ENCODE data around the gene SUB1.
"Not testable (repeated sequence)": the region's sequence is repeated elsewhere in the genome, so short reads cannot be mapped to it uniquely, and the experiment has no call there.

The SUB1 gene

GRCh38 chr5:32572778-32573480, 12.4 kb upstream of the SUB1 start:
- no peak for TF ChIP-seq PRDM2 (tag by site-specific recombination; IDR thresholded peaks at IDR 0.05; ENCODE audit: borderline replicate concordance)
- TF ChIP-seq ZBTB7A (tag by site-specific recombination; IDR thresholded peaks at IDR 0.05; ENCODE audit: low read depth): no peak
- no peak for TF ChIP-seq ZNF426 (tag by site-specific recombination; IDR thresholded peaks at IDR 0.05)
- TF ChIP-seq ZNF768 (tag by site-specific recombination; IDR thresholded peaks at IDR 0.05): no peak
- no peak for TF ChIP-seq ZFP41 (tag by site-specific recombination; IDR thresholded peaks at IDR 0.05; ENCODE audit: borderline replicate concordance)
- TF ChIP-seq ZNF501 (tag by site-specific recombination; IDR thresholded peaks at IDR 0.05): no peak
- no peak for TF ChIP-seq ZNF214 (tag by site-specific recombination; IDR thresholded peaks at IDR 0.05; ENCODE audit: borderline replicate concordance)
- TF ChIP-seq, protein P1, sequence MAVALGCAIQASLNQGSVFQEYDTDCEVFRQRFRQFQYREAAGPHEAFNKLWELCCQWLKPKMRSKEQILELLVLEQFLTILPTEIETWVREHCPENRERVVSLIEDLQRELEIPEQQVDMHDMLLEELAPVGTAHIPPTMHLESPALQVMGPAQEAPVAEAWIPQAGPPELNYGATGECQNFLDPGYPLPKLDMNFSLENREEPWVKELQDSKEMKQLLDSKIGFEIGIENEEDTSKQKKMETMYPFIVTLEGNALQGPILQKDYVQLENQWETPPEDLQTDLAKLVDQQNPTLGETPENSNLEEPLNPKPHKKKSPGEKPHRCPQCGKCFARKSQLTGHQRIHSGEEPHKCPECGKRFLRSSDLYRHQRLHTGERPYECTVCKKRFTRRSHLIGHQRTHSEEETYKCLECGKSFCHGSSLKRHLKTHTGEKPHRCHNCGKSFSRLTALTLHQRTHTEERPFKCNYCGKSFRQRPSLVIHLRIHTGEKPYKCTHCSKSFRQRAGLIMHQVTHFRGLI (tag by site-specific recombination; IDR thresholded peaks at IDR 0.05): no peak
- TF ChIP-seq, protein P2, sequence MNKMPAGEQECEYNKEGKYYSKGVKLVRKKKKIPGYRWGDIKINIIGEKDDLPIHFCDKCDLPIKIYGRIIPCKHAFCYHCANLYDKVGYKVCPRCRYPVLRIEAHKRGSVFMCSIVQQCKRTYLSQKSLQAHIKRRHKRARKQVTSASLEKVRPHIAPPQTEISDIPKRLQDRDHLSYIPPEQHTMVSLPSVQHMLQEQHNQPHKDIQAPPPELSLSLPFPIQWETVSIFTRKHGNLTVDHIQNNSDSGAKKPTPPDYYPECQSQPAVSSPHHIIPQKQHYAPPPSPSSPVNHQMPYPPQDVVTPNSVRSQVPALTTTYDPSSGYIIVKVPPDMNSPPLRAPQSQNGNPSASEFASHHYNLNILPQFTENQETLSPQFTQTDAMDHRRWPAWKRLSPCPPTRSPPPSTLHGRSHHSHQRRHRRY (tag by site-specific recombination; IDR thresholded peaks at IDR 0.05): no peak
- TF ChIP-seq KLF10 (tag by site-specific recombination; IDR thresholded peaks at IDR 0.05): no peak
- H3K4me3 ChIP-seq (ENCODE audit: low read depth, low read length): no peak overlapping the region
- H3K36me3 ChIP-seq (ENCODE audit: control insufficient read depth in 2 of 2, insufficient read depth in 1 of 2, low read length in 2 of 2): no peaks in the 10 kb centered on the region
- H3K4me1 ChIP-seq (ENCODE audit: control insufficient read depth, insufficient read depth, low read length): no peaks in the 10 kb centered on the region
- H3K27ac ChIP-seq (ENCODE audit: extremely low read depth, low read depth, low read length): no peak overlapping the region
- ChIA-PET POLR2A (no interaction called here), CTCF (no interaction called here)
- H3K9me3 ChIP-seq (ENCODE audit: control insufficient read depth, insufficient read depth, low read depth, low read length): no peaks in the 10 kb centered on the region

DNA sequence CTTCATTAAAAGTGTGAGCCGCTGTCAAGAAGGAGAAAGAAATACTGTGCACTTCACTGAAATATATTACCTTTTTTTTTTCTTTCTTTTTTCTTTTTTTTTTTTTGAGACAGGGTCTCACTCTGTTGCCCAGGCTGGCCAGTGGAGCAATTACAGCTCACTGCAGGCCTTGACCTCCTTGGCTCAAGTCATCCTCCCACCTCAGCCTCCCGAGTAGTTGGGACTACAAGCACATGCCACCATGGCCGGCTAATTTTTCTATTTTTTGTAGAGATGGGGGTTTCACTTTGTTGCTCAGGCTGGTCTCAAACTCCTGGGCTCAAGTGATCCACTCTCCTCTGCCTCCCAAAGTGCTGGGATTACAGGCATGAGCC, 11.9 kb upstream of the SUB1 start:
- H3K27ac ChIP-seq (ENCODE audit: extremely low read depth, low read depth, low read length); H3K4me3 ChIP-seq (ENCODE audit: low read depth, low read length); CTCF ChIA-PET; H3K4me1 ChIP-seq (ENCODE audit: control insufficient read depth, insufficient read depth, low read length); H3K9me3 ChIP-seq (ENCODE audit: control insufficient read depth, insufficient read depth, low read depth, low read length); H3K36me3 ChIP-seq (ENCODE audit: control insufficient read depth in 2 of 2, insufficient read depth in 1 of 2, low read length in 2 of 2); POLR2A ChIA-PET: not testable (repeated sequence)
- peak; percentile 70; the same call in 1 of the 2 replicates for TF ChIP-seq ZNF140 (tag by site-specific recombination; IDR thresholded peaks at IDR 0.05)
